ENCODE results near the gene PRDM16. TPM values are rescaled to one million over a fixed set of nuclear protein-coding genes. Genes with fewer than 3 reads are reported as not detected.

Gene PRDM16
- total and polyA plus RNA-seq, 3 donors from 2014 or later: 2.1 to 5.6 (median 4.7) TPM

- Histone ChIP-seq H3K4me1 (peaks cover 5% of the 10 kb centered on the region), H3K27me3 (no peaks in the 10 kb centered on the region), H3K27ac (no peak overlapping the region), H3K36me3 (ENCODE audit: low read depth, missing control alignments) (no peaks in the 10 kb centered on the region), H3K9me3 (no peaks in the 10 kb centered on the region), H3K4me3 (no peak overlapping the region)
- TF ChIP-seq POLR2A (IDR thresholded peaks at IDR 0.05) (no peak), CTCF (IDR thresholded peaks at IDR 0.05) (no peak)
- intact Hi-C loops (cut with DNase I; ENCODE audit: low total_unique reads): no loop called here
- WGBS, 2 donors: 94% methylated on average over 11 of the region's 11 CpGs; no CpG with 5 or more reads in 1 of the 2 donors
- DNase-seq: no peak
Measured at GRCh38 chr1:3029481-3029961, 39.5 kb upstream of the PRDM16 start.

GRCh38 chr1:3029991-3030662 is 38.9 kb upstream of the PRDM16 start:
- Histone ChIP-seq H3K4me1 (peaks cover 5% of the 10 kb centered on the region), H3K36me3 (ENCODE audit: low read depth, missing control alignments) (no peaks in the 10 kb centered on the region), H3K27ac (no peak overlapping the region), H3K27me3 (no peaks in the 10 kb centered on the region), H3K9me3 (no peaks in the 10 kb centered on the region), H3K4me3 (no peak overlapping the region)
- TF ChIP-seq POLR2A (IDR thresholded peaks at IDR 0.05): no peak
- intact Hi-C loops (cut with DNase I; ENCODE audit: low total_unique reads): no loop called here
- 91% methylated on average over 32 of the region's 32 CpGs; no CpG with 5 or more reads in 1 of the 2 donors for WGBS, 2 donors
- no peak for DNase-seq

GRCh38 chr1:3030663-3031381 is 38.2 kb upstream of the PRDM16 start:
- TF ChIP-seq CTCF (IDR thresholded peaks at IDR 0.05) (no peak), POLR2A (IDR thresholded peaks at IDR 0.05) (no peak)
- H3K27me3 ChIP-seq: no peaks in the 10 kb centered on the region
- no peaks in the 10 kb centered on the region for H3K36me3 ChIP-seq (ENCODE audit: low read depth, missing control alignments)
- H3K9me3 ChIP-seq: no peaks in the 10 kb centered on the region
- no peak overlapping the region for H3K27ac ChIP-seq
- no peak overlapping the region for H3K4me3 ChIP-seq
- peaks cover 10% of the 10 kb centered on the region for H3K4me1 ChIP-seq
- intact Hi-C loops (cut with DNase I; ENCODE audit: low total_unique reads): no loop called here
- peak; percentile 66 for DNase-seq
- WGBS, 2 donors: 73 to 75% methylated on average over 13 to 22 of the region's 22 CpGs

GRCh38 chr1:3031401-3032221 is 37.4 kb upstream of the PRDM16 start:
- Histone ChIP-seq H3K36me3 (ENCODE audit: low read depth, missing control alignments) (no peaks in the 10 kb centered on the region), H3K27me3 (no peaks in the 10 kb centered on the region), H3K27ac (no peak overlapping the region), H3K4me3 (no peak overlapping the region), H3K4me1 (peaks cover 16% of the 10 kb centered on the region), H3K9me3 (no peaks in the 10 kb centered on the region)
- 75 to 85% methylated on average over 17 to 35 of the region's 35 CpGs for WGBS, 2 donors
- no peak for DNase-seq
- intact Hi-C loops (cut with DNase I; ENCODE audit: low total_unique reads): no loop called here
- TF ChIP-seq POLR2A (IDR thresholded peaks at IDR 0.05) (no peak), CTCF (IDR thresholded peaks at IDR 0.05) (no peak)

Measured in testis (tissue), 3 donors.